Muscle of leg (tissue), 16 donors: ENCODE results near the gene PLEKHJ1. TPM values are rescaled to one million over a fixed set of nuclear protein-coding genes. Genes with fewer than 3 reads are reported as not detected.
"Not testable (repeated sequence)": the region's sequence is repeated elsewhere in the genome, so short reads cannot be mapped to it uniquely, and the experiment has no call there.

Source experiments
- DNase-seq: peaks from one replicate; pipeline ENCODE4 v3.0.0; 2013
- H3K27ac ChIP-seq: one replicate; pipeline ENCODE4 v1.5.1; 2013; ENCODE audit warnings: mild to moderate bottlenecking, low read length, control low read depth
- H3K27me3 ChIP-seq: one replicate; pipeline ENCODE4 v1.6.1; 2013; ENCODE audit warnings: low read length; ENCODE audit not compliant: control insufficient read depth, insufficient read depth
- H3K36me3 ChIP-seq: one replicate; pipeline ENCODE4 v1.6.1; 2013; ENCODE audit warnings: low read length; ENCODE audit not compliant: control insufficient read depth, insufficient read depth
- H3K4me1 ChIP-seq: one replicate; pipeline ENCODE4 v1.6.1; 2013; ENCODE audit warnings: low read length; ENCODE audit not compliant: control insufficient read depth, insufficient read depth
- H3K4me3 ChIP-seq: one replicate; pipeline ENCODE4 v1.5.1; 2013; ENCODE audit warnings: low read length, control low read depth
- H3K9me3 ChIP-seq: replicated peaks from 2 replicates; pipeline ENCODE4 v1.6.1; 2013; ENCODE audit warnings: low read depth, low read length; ENCODE audit not compliant: control insufficient read depth
- WGBS: methylation state at CpG from one replicate; pipeline ENCODE4 v1.1.5; 2013; ENCODE audit warnings: missing lambda C conversion rate; ENCODE audit not compliant: insufficient coverage; 5-methylcytosine and 5-hydroxymethylcytosine counted together
- long read RNA-seq, 11 donors: transcript quantifications; one replicate each; lab custom pipeline, GENCODE V29; 2026
- polyA plus RNA-seq, 8 donors: library from polyadenylated mRNA; unstranded; fragments of 120-200 nt; gene quantifications; one replicate each; pipeline versions ENCODE4 v1.2.1 to v1.2.3, GENCODE V29; 2013; ENCODE audit warnings: inconsistent platforms in 1 of 8, low replicate concordance in 1 of 8; ENCODE audit not compliant: insufficient read length in 8 of 8, insufficient read depth in 1 of 8
- total RNA-seq: library from RNA; stranded (reverse); fragments of 120-200 nt; gene quantifications from one replicate; pipeline ENCODE4 v1.2.4, GENCODE V29; 2013

Gene PLEKHJ1
- total RNA-seq = 72.9 TPM
- 10 to 100 TPM; 70.6 to 89.4 (median 76.1) TPM for polyA plus RNA-seq
- long read RNA-seq, donor 1, transcript PLEKHJ1-201 (6 exons, 1,206 nt) = major isoform, 15 of 35 reads
- long read RNA-seq, donor 1, partial matches to known transcripts = 5 of 35 reads
- long read RNA-seq, donor 1, other reads (novel, unspliced or antisense) = 13 of 35 reads
- long read RNA-seq, donor 2, partial matches to known transcripts = 0 of 3 reads
- long read RNA-seq, donor 2, other reads (novel, unspliced or antisense) = 0 of 3 reads
- long read RNA-seq, donor 3, transcript PLEKHJ1-201 (6 exons, 1,206 nt) = major isoform, 50 of 214 reads
- long read RNA-seq, donor 3, partial matches to known transcripts = 95 of 214 reads
- long read RNA-seq, donor 3, other reads (novel, unspliced or antisense) = 63 of 214 reads
- long read RNA-seq, donor 4, transcript PLEKHJ1-201 (6 exons, 1,206 nt) = major isoform, 33 of 34 reads
- long read RNA-seq, donor 4, partial matches to known transcripts = 0 of 34 reads
- long read RNA-seq, donor 4, other reads (novel, unspliced or antisense) = 0 of 34 reads
- long read RNA-seq, donor 5, transcript PLEKHJ1-201 (6 exons, 1,206 nt) = major isoform, 69 of 184 reads
- long read RNA-seq, donor 5, transcript PLEKHJ1-206 (5 exons, 1,311 nt) = minor isoform, 7 of 184 reads
- long read RNA-seq, donor 5, partial matches to known transcripts = 36 of 184 reads
- long read RNA-seq, donor 5, other reads (novel, unspliced or antisense) = 64 of 184 reads
- long read RNA-seq, donor 6, transcript PLEKHJ1-201 (6 exons, 1,206 nt) = major isoform, 75 of 94 reads
- long read RNA-seq, donor 6, partial matches to known transcripts = 0 of 94 reads
- long read RNA-seq, donor 6, other reads (novel, unspliced or antisense) = 13 of 94 reads
- long read RNA-seq, donor 7, transcript PLEKHJ1-201 (6 exons, 1,206 nt) = major isoform, 56 of 125 reads
- long read RNA-seq, donor 7, partial matches to known transcripts = 62 of 125 reads
- long read RNA-seq, donor 7, other reads (novel, unspliced or antisense) = 6 of 125 reads
- long read RNA-seq, donor 8, transcript PLEKHJ1-201 (6 exons, 1,206 nt) = major isoform, 28 of 61 reads
- long read RNA-seq, donor 8, partial matches to known transcripts = 30 of 61 reads
- long read RNA-seq, donor 8, other reads (novel, unspliced or antisense) = 0 of 61 reads
- long read RNA-seq, donor 9, transcript PLEKHJ1-201 (6 exons, 1,206 nt) = major isoform, 31 of 125 reads
- long read RNA-seq, donor 9, partial matches to known transcripts = 71 of 125 reads
- long read RNA-seq, donor 9, other reads (novel, unspliced or antisense) = 19 of 125 reads
- long read RNA-seq, donor 10, transcript PLEKHJ1-201 (6 exons, 1,206 nt) = major isoform, 48 of 159 reads
- long read RNA-seq, donor 10, partial matches to known transcripts = 100 of 159 reads
- long read RNA-seq, donor 10, other reads (novel, unspliced or antisense) = 7 of 159 reads
- long read RNA-seq, donor 11, transcript PLEKHJ1-201 (6 exons, 1,206 nt) = major isoform, 24 of 32 reads
- long read RNA-seq, donor 11, partial matches to known transcripts = 0 of 32 reads
- long read RNA-seq, donor 11, other reads (novel, unspliced or antisense) = 5 of 32 reads

DNA sequence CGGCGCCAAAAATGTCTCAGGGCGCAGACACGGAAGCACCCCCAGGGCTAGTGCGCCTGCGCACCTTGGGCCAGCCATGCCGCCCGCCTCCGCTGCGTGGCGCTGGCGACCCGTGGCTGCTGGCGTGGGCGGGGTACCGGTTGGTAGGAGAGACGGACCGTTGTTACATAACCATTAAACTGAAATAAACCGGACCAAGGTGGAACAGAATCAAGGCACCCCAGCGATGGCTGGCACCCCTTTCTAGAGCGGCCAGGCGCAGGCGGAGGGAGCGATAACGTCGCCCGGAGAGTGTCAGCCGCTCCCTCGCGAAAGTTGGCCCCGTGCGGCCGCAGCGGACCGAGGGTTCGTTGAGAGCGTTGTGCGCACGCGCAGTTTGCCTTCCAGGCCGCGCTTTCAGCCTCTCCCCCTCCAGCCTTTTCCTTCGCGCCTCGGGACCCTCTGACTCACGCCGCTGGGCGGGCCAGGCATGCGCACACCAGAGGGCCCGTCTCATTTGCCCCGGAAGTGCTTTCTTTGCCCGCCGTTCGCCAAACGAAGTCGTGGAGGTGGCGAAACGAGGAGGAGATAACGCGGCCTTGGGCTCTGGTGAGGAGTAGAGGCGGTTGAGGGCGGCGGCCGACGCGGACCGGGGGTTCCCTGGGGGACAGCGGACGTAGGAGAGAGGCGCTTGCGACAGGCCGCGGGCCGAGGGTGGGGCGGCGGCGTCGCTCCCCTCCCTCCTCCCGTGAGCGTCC, at the start of gene PLEKHJ1, which contains the start of gene SF3A2:
PLEKHJ1 (minus strand) TSS at position 16 of the 737 bp plus-strand sequence. CDS start 81 bp downstream, outside the sequence.
SF3A2 (plus strand) TSS at position 511 of the 737 bp plus-strand sequence. CDS start 6,595 bp downstream, outside the sequence.
- H3K9me3 ChIP-seq = no peaks in the 10 kb centered on the region
- H3K4me1 ChIP-seq = peaks cover 52% of the 10 kb centered on the region
- H3K27me3 ChIP-seq = no peaks in the 10 kb centered on the region
- peak within 1 kb of the TSS; percentile 87 for H3K4me3 ChIP-seq
- peaks cover 50% of the 10 kb centered on the region for H3K36me3 ChIP-seq
- under 1% methylated on average over 73 of the region's 80 CpGs for WGBS
- H3K27ac ChIP-seq = peak within 1 kb of the TSS; percentile 100
- peak; percentile 99 for DNase-seq

DNA sequence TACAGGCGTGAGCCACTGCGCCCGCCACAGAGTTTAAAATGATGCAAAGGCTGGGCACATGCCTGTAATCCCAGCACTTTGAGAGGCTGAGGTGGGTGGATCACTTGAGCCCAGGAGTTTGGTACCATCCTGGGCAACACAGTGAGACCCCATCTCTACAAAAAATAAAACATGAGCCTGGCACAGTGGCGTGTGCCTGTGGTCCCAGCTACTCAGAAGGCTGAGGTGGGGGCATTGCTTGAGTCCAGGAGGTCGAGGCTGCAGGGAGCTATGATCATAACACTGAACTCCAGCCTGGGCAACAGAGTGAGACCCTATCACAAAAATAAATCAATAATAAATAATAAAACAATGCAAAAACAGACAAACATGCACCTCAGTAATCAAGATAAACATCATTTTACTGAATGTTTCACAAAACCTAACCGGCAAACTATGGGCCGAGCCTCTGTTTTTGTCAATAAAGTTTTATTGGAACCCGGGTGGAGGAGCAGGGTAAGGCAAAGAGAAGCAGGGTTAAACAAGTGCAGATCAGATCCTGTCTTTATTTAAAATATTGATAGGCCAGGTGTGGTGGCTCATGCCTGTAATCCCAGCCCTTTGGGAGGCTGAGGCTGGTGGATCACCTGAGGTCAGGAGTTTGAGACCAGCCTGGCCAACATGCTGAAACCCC, 47.8 kb upstream of the PLEKHJ1 start:
- Histone ChIP-seq H3K9me3 (no peaks in the 10 kb centered on the region), H3K27ac (no peak overlapping the region), H3K4me3 (no peak overlapping the region), H3K4me1 (peaks cover 11% of the 10 kb centered on the region), H3K36me3 (no peaks in the 10 kb centered on the region), H3K27me3 (peaks cover 54% of the 10 kb centered on the region)
- no peak for DNase-seq
- no CpG with 5 or more reads among the region's 8 CpGs for WGBS

DNA sequence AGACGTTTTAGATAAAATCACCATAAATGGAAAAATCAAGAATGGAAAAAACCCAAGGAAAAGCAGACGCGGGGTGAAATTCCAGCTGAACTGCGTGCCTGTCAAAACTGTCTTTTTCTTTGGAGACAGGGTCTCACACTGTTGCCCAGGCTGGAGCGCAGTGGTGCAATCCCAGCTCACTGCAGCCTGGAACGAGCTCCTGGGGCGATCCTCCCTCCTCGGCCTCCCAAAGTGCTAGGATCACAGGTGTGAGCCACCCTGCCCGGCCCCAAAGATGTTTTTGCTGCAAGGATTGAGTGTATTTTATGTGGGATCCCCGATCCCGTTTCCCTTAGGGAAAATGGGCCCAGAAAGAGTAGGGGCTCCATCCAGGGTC, 46.7 kb upstream of the PLEKHJ1 start:
- Histone ChIP-seq H3K27me3 (peaks cover 43% of the 10 kb centered on the region), H3K27ac (no peak overlapping the region), H3K36me3 (no peaks in the 10 kb centered on the region), H3K4me3 (no peak overlapping the region), H3K4me1 (peaks cover 11% of the 10 kb centered on the region), H3K9me3 (no peaks in the 10 kb centered on the region)
- 53% methylated on average over 10 of the region's 11 CpGs for WGBS
- DNase-seq = no peak

DNA sequence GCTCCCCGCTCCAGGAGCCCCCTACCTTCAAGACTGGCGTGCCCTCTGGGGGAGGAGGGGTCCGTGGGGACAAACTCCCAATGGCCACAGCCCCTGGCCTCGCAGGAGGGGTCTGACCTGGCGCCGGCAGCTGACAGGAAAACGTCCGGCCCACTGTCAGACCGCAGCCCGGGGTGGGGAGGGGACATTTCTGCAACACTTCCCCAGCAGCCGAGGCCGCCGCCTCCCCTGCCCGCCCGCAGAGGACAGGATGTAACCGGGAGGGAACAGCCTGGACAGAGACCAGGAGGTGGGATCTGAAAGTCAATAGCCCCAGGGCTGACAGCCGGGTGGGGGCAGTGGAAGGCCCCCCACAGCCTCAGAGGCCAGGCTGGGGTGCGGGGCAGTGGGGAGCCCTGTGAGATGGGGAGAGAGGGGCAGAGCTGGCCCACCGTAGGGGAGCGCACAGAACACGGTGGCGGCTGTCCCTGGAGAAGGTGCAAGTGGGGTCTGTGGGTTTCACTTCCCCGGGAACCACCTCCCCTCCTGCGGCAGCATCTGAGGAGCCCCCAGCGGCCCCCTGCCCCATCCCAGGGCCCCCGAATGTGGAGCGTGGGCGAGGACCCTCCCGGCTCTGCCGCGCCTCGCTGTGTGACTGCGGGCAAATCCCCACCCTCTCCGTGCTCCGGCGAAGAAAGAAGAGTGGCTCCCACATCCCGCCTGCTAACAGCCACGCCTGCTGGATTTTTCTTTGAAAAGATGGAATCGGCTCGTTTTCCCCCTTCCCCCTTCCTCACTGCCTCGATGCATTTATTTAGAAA, 46.1 kb upstream of the PLEKHJ1 start, which contains the start of gene PEAK3:
PEAK3 (minus strand) TSS at position 114 of the 800 bp plus-strand sequence. CDS start 1,244 bp downstream, outside the sequence.
- under 1% methylated on average over 22 of the region's 41 CpGs for WGBS
- peak within 1 kb of the TSS; percentile 14 for H3K4me3 ChIP-seq
- no peak within 1 kb of the TSS for H3K27ac ChIP-seq
- H3K4me1 ChIP-seq = peaks cover 11% of the 10 kb centered on the region
- H3K36me3 ChIP-seq = no peaks in the 10 kb centered on the region
- peak; percentile 76 for DNase-seq
- H3K9me3 ChIP-seq = no peaks in the 10 kb centered on the region
- peaks cover 37% of the 10 kb centered on the region for H3K27me3 ChIP-seq

DNA sequence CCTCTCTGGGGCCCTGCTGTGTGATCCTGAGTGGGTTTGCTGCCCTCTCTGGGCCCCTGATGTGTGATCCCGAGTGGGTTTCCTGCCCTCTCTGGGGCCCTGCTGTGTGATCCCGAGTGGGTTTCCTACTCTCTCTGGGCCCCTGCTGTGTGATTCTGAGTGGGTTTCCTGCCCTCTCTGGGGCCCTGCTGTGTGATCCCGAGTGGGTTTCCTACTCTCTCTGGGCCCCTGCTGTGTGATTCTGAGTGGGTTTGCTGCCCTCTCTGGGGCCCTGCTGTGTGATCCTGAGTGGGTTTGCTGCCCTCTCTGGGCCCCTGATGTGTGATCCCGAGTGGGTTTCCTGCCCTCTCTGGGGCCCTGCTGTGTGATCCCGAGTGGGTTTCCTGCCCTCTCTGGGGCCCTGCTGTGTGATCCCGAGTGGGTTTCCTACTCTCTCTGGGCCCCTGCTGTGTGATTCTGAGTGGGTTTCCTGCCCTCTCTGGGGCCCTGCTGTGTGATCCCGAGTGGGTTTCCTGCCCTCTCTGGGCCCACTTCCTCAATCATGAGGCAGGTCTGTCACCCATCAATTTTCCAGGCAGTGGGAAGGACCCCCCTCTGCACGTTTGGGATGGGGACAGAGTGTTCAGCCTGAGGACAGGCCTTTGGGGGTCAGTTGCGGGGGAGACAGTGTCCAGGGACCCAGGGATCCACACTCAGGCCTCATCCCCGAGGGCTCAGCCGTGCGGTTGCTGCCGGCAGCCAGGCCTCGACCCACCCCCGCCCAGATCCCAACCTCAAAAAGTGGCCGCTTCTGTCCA, 45.3 kb upstream of the PLEKHJ1 start:
- Histone ChIP-seq H3K4me1 (peaks cover 11% of the 10 kb centered on the region), H3K27me3 (peaks cover 30% of the 10 kb centered on the region), H3K4me3 (peak overlapping the region; percentile 14)
- H3K36me3 ChIP-seq, H3K9me3 ChIP-seq, H3K27ac ChIP-seq, DNase-seq: not testable (repeated sequence)
- WGBS = 0% methylated on average over 1 of the region's 16 CpGs

- Histone ChIP-seq H3K9me3 (no peaks in the 10 kb centered on the region), H3K4me1 (peaks cover 18% of the 10 kb centered on the region), H3K4me3 (no peak overlapping the region), H3K27me3 (peaks cover 24% of the 10 kb centered on the region), H3K36me3 (no peaks in the 10 kb centered on the region), H3K27ac (no peak overlapping the region)
- DNase-seq = no peak
- WGBS = 57% methylated on average over 22 of the region's 26 CpGs
Observed at GRCh38 chr19:2280633-2281264, 44.6 kb upstream of the PLEKHJ1 start.

GRCh38 chr19:2278459-2279158, 42.5 kb upstream of the PLEKHJ1 start:
- Histone ChIP-seq H3K27ac (no peak overlapping the region), H3K9me3 (no peaks in the 10 kb centered on the region), H3K27me3 (peaks cover 20% of the 10 kb centered on the region), H3K4me1 (peaks cover 35% of the 10 kb centered on the region), H3K36me3 (peaks cover 5% of the 10 kb centered on the region), H3K4me3 (no peak overlapping the region)
- no peak for DNase-seq
- WGBS = 82% methylated on average over 28 of the region's 33 CpGs
